K562 (cell line): Measurements from ENCODE around the gene PRKG1. TPM values are rescaled to one million over a fixed set of nuclear protein-coding genes. Genes with fewer than 3 reads are reported as not detected.

ENCODE experiments used
- ATAC-seq: fragments of 200-7000 bp; cut with Tn5 transposase; 3 replicates; pipeline ENCODE4 v1.9.1; 2020; ENCODE audit warnings: moderate library complexity
- BruUV-seq: library from RNA; stranded (reverse); fragments of 400-500 nt; replicated peaks from 2 replicates; lab custom pipeline; 2021; lab: Mats Ljungman, UMichigan
- CTCF ChIA-PET: fragments of 300-600 bp; formaldehyde crosslinking; extraction: SDS; loops from one replicate; lab custom pipeline; 2021; ENCODE audit warnings: low intra/inter-chr PET ratio; lab: Yijun Ruan, JAX
- POLR2A ChIA-PET: fragments of 300-600, 350-650 bp; sonication (Branson Sonifier 250); formaldehyde crosslinking; extraction: SDS; loops from one replicate; lab custom pipeline; 2021; ENCODE audit warnings: antibody characterized with exemption, inconsistent platforms; lab: Yijun Ruan, JAX
- DNase-seq, 4 experiments: peaks; one replicate each; pipeline versions ENCODE4 v3.0.0 to v3.0.0-alpha.2; 2011 to 2018; ENCODE audit warnings: low spot score in 3 of 4, mixed read lengths in 3 of 4; ENCODE audit errors: extremely low read depth in 1 of 4
- FAIRE-seq: peaks from 2 replicates; lab custom pipeline; 2011; peaks lifted over from hg19 to GRCh38; lab: Jason Lieb, UNC
- H2AFZ ChIP-seq: 2 replicates; pipeline ENCODE4 v1.6.0; 2011; ENCODE audit warnings: low read depth, low read length, control low read depth, inconsistent platforms
- H3K27ac ChIP-seq: fragments of 200-600 bp; 3 replicates; pipeline ENCODE4 v1.8.0; 2011; ENCODE audit warnings: low read depth, mild to moderate bottlenecking, control low read depth, inconsistent platforms, low read length, moderate library complexity, mixed read lengths; ENCODE audit errors: extremely low read depth
- H3K27me3 ChIP-seq, 2 experiments: fragments of 300-600 bp in 1 of 2; 2 replicates in 1 of 2; 3 replicates in 1 of 2; pipeline versions ENCODE4 v1.6.0 to v1.8.0; 2011; ENCODE audit warnings: inconsistent platforms in 2 of 2, low read length in 2 of 2, mild to moderate bottlenecking in 1 of 2, mixed read lengths in 1 of 2, moderate library complexity in 1 of 2; ENCODE audit not compliant: control insufficient read depth in 2 of 2, insufficient read depth in 2 of 2
- H3K36me3 ChIP-seq: fragments of 300-600 bp; 3 replicates; pipeline ENCODE4 v1.8.0; 2011; ENCODE audit warnings: mild to moderate bottlenecking, low read length, inconsistent platforms; ENCODE audit not compliant: control insufficient read depth, insufficient read depth
- H3K4me1 ChIP-seq, 2 experiments: fragments of 200-600 bp in 1 of 2; replicated peaks in 1 of 2; 2 replicates in 1 of 2; 3 replicates in 1 of 2; pipeline versions ENCODE4 v1.5.1 to v1.8.0; 2011; ENCODE audit warnings: inconsistent platforms in 2 of 2, low read length in 2 of 2, mild to moderate bottlenecking in 1 of 2, mixed read lengths in 1 of 2, moderate library complexity in 1 of 2; ENCODE audit not compliant: control insufficient read depth in 2 of 2, insufficient read depth in 2 of 2
- H3K4me2 ChIP-seq: 2 replicates; pipeline ENCODE4 v1.6.1; 2011; ENCODE audit warnings: low read length, control low read depth, inconsistent platforms, mixed read lengths; ENCODE audit not compliant: insufficient read depth
- H3K4me3 ChIP-seq: fragments of 200-600 bp; sonication (generic), shearing (Covaris generic); 2 replicates; pipeline ENCODE4 v1.5.1; 2016; ENCODE audit warnings: control low read depth, inconsistent platforms
- H3K79me2 ChIP-seq: fragments of 200-600 bp; 3 replicates; pipeline ENCODE4 v1.8.0; 2011; ENCODE audit warnings: low read length, inconsistent platforms; ENCODE audit not compliant: control insufficient read depth, insufficient read depth
- H3K9ac ChIP-seq, 2 experiments: 2 replicates each; pipeline versions ENCODE4 v1.6.0 to v1.6.1; 2011; ENCODE audit warnings: low read depth in 2 of 2, low read length in 2 of 2, control low read depth in 1 of 2, inconsistent platforms in 1 of 2, mild to moderate bottlenecking in 1 of 2, mixed read lengths in 1 of 2; ENCODE audit not compliant: insufficient read depth in 1 of 2
- H3K9me1 ChIP-seq: one replicate; pipeline ENCODE4 v1.6.0; 2011; ENCODE audit warnings: inconsistent platforms, mild to moderate bottlenecking, low read length, moderate library complexity; ENCODE audit not compliant: control insufficient read depth, insufficient read depth
- H3K9me3 ChIP-seq: replicated peaks from 2 replicates; pipeline ENCODE4 v1.5.1; 2011; ENCODE audit warnings: low read depth, low read length, inconsistent platforms; ENCODE audit not compliant: control insufficient read depth, insufficient read depth
- H4K20me1 ChIP-seq: replicated peaks from 2 replicates; pipeline ENCODE4 v1.6.1; 2011; ENCODE audit warnings: low read length, inconsistent platforms, mixed read lengths; ENCODE audit not compliant: control insufficient read depth, insufficient read depth
- ADNP ChIP-seq: fragments of 200-800 bp; sonication (Bioruptor generic); IDR thresholded peaks from 2 replicates; pipeline ENCODE4 v1.6.1; 2016; ENCODE audit warnings: missing genetic modification characterization, missing compliant biosample characterization
- AFF1 ChIP-seq, 2 experiments: fragments of 450-650 bp; IDR thresholded peaks; 2 replicates each; pipeline ENCODE4 v1.6.1; 2018; ENCODE audit warnings: mild to moderate bottlenecking in 2 of 2, low read depth in 1 of 2; ENCODE audit not compliant: partially characterized antibody in 2 of 2
- NELFE ChIP-seq: IDR thresholded peaks from 2 replicates; pipeline ENCODE4 v1.6.1; 2011; ENCODE audit warnings: mild to moderate bottlenecking; ENCODE audit not compliant: insufficient read depth, insufficient read length
- PHF21A ChIP-seq: fragments of 450-650 bp; IDR thresholded peaks from 2 replicates; pipeline ENCODE4 v1.6.1; 2017; ENCODE audit warnings: low read depth, borderline replicate concordance
- PRDM10 ChIP-seq: fragments of 450-650 bp; IDR thresholded peaks from 2 replicates; pipeline ENCODE4 v1.6.1; 2018; ENCODE audit not compliant: partially characterized antibody
- PRMT5 ChIP-seq: sonication (generic); formaldehyde crosslinking; IDR thresholded peaks from 2 replicates; pipeline ENCODE4 v1.5.0; 2020; ENCODE audit warnings: missing genetic modification reagents
- SMARCB1 ChIP-seq: IDR thresholded peaks from 2 replicates; pipeline ENCODE4 v1.6.1; 2011; ENCODE audit warnings: improper control_type of control experiment, low read depth; ENCODE audit not compliant: insufficient read length
- ZBTB43 ChIP-seq: sonication (generic); formaldehyde crosslinking; IDR thresholded peaks from 2 replicates; pipeline ENCODE4 v1.8.0; 2023; ENCODE audit warnings: mild to moderate bottlenecking, missing genetic modification reagents
- ZNF512 ChIP-seq: IDR thresholded peaks from 2 replicates; pipeline ENCODE4 v1.6.1; 2016; ENCODE audit warnings: missing genetic modification characterization, missing compliant biosample characterization
- ZNF766 ChIP-seq: fragments of 200-800 bp; sonication (Bioruptor generic); conservative IDR thresholded peaks from 2 replicates; pipeline ENCODE4 v1.6.1; 2016; ENCODE audit warnings: missing genetic modification characterization, missing compliant biosample characterization
- WGBS: fragments of 100-300 bp; shearing (Covaris generic); methylation state at CpG from one replicate; pipeline ENCODE4 v1.1.6; 2016; ENCODE audit warnings: low coverage, mixed read lengths; ENCODE audit not compliant: insufficient coverage; ENCODE audit errors: missing lambda C conversion rate; 5-methylcytosine and 5-hydroxymethylcytosine counted together
- in situ Hi-C: fragments of 300-500 bp; cut with MboI; formaldehyde crosslinking; loops from 4 replicates; pipeline ENCODE4 v1.15.0; 2018; ENCODE audit warnings: inconsistent platforms, mixed read lengths
- intact Hi-C: fragments of 100-400 bp; cut with micrococcal nuclease; formaldehyde crosslinking; loops from 2 replicates; pipeline ENCODE4 v1.14.2; 2022
- polyA plus RNA-seq, 8 experiments: library from polyadenylated mRNA; depleted of rRNA in 4 of 8; stranded (reverse) in 5 of 8; unstranded in 3 of 8; fragments of >200 nt; fragmentation: Nextera tagmentation in 2 of 8; fragmentation: Illumina TruSeq in 1 of 8; extraction: Ambion mirVana in 2 of 8; extraction: Trizol in 1 of 8; gene quantifications; 2 replicates each; pipeline versions ENCODE4 v1.2.1 to v1.2.3, GENCODE V29; 2011 to 2014; ENCODE audit warnings: inconsistent platforms in 1 of 8, missing spikeins in 1 of 8
- total RNA-seq, 7 experiments: library from RNA; depleted of rRNA in 6 of 7; stranded (reverse); fragments of >200 nt in 6 of 7; fragmentation: Illumina TruSeq in 2 of 7; extraction: Trizol in 2 of 7; gene quantifications; 2 replicates each; pipeline versions ENCODE4 v1.2.1 to v1.2.3, GENCODE V29; 2011 to 2021; ENCODE audit warnings: low replicate concordance in 1 of 7

Gene PRKG1
- total and polyA plus RNA-seq, 9 of the 15 experiments (the other 6 are each of a cell fraction or from before 2014, with no cell fraction given), result 0.22 TPM; not detected in 8

GRCh38 chr10:51961401-51961800, 887.1 kb downstream of the PRKG1 start:
- no peak overlapping the region for H3K27ac ChIP-seq
- H3K9ac ChIP-seq, result no peak overlapping the region
- H3K79me2 ChIP-seq, result no peaks in the 10 kb centered on the region
- ChIA-PET CTCF (no interaction called here), POLR2A (no interaction called here)
- no peak overlapping the region for H3K4me3 ChIP-seq
- intact Hi-C loops, result loop anchor here (5.0 to 10.0 kb wide), 2 partner anchors 574 to 957 kb away; no protein-coding TSS in a partner anchor
- H4K20me1 ChIP-seq, result no peaks in the 10 kb centered on the region
- H2AFZ ChIP-seq, result no peak overlapping the region
- H3K9me3 ChIP-seq, result peaks cover 2% of the 10 kb centered on the region; the same call in 1 of the 2 replicates
- no peaks in the 10 kb centered on the region for H3K36me3 ChIP-seq
- no TSS peak for BruUV-seq
- H3K4me2 ChIP-seq, result no peak overlapping the region
- ATAC-seq (no peak), FAIRE-seq (no peak), DNase-seq (no peak)
- in situ Hi-C loops, result no loop called here
- H3K27me3 ChIP-seq, result no peaks in the 10 kb centered on the region
- no peaks in the 10 kb centered on the region for H3K4me1 ChIP-seq
- 0% methylated on average over 3 of the region's 3 CpGs for WGBS
- H3K9me1 ChIP-seq, result no peaks in the 10 kb centered on the region
- TF ChIP-seq PRDM10 (no peak), NELFE (no peak), ZBTB43 (no peak), SMARCB1 (no peak), ZNF766 (CRISPR knock-in tag) (no peak), PHF21A (no peak), AFF1 (IDR thresholded peaks at IDR 0.05; ENCODE audit: low read depth in 1 of 2, partially characterized antibody in 2 of 2) (no peak), PRMT5 (CRISPR knock-in tag) (no peak), ZNF512 (tag) (no peak), ADNP (tag) (no peak)
